MCF 10A (cell line): Measurements from ENCODE around the gene FERMT3. TPM values are rescaled to one million over a fixed set of nuclear protein-coding genes. Genes with fewer than 3 reads are reported as not detected.
A peak's percentile ranks its signal among the peaks of the same experiment; 100 is the strongest.

Experiments
- BruUV-seq: library from RNA; stranded (reverse); fragments of 400-500 nt; replicated peaks from 2 replicates; lab custom pipeline; 2021; lab: Mats Ljungman, UMichigan
- CTCF ChIA-PET: fragments of 300-600 bp; sonication (Branson Sonifier 250); formaldehyde crosslinking; extraction: SDS; loops from one replicate; lab custom pipeline; 2021; ENCODE audit warnings: antibody characterized with exemption, inconsistent platforms; lab: Yijun Ruan, JAX
- POLR2A ChIA-PET: fragments of 300-600, 350-650 bp; sonication (Branson Sonifier 250); formaldehyde crosslinking; extraction: SDS; loops from one replicate; lab custom pipeline; 2020; ENCODE audit warnings: antibody characterized with exemption, inconsistent platforms; lab: Yijun Ruan, JAX
- DNase-seq: peaks from one replicate; pipeline ENCODE4 v3.0.0-alpha.2; 2018; ENCODE audit not compliant: unreplicated experiment
- H3K27ac Mint-ChIP-seq: one replicate; pipeline ENCODE4 v1.8.0; 2022; ENCODE audit warnings: mild to moderate bottlenecking, low read depth, mixed read lengths; ENCODE audit not compliant: unreplicated experiment
- H3K27me3 Mint-ChIP-seq: one replicate; pipeline ENCODE4 v1.8.0; 2022; ENCODE audit warnings: mixed read lengths; ENCODE audit not compliant: insufficient read depth, unreplicated experiment
- H3K36me3 Mint-ChIP-seq: one replicate; pipeline ENCODE4 v1.8.0; 2022; ENCODE audit warnings: mild to moderate bottlenecking, moderate library complexity, mixed read lengths; ENCODE audit not compliant: insufficient read depth, unreplicated experiment
- H3K4me1 Mint-ChIP-seq: one replicate; pipeline ENCODE4 v1.8.0; 2022; ENCODE audit warnings: mixed read lengths; ENCODE audit not compliant: insufficient read depth, unreplicated experiment
- H3K4me3 Mint-ChIP-seq: one replicate; pipeline ENCODE4 v1.8.0; 2022; ENCODE audit warnings: mild to moderate bottlenecking, moderate library complexity, mixed read lengths; ENCODE audit not compliant: unreplicated experiment
- H3K9me3 Mint-ChIP-seq: one replicate; pipeline ENCODE4 v1.8.0; 2022; ENCODE audit warnings: mixed read lengths; ENCODE audit not compliant: unreplicated experiment
- intact Hi-C: fragments of 100-400 bp; cut with micrococcal nuclease; formaldehyde crosslinking; loops from 2 replicates; pipeline ENCODE4 v1.14.1; 2022
- total RNA-seq: library from RNA; stranded (reverse); gene quantifications from 2 replicates; pipeline ENCODE4 v1.2.3, GENCODE V29; 2022
- TF ChIP-seq, protein P1 (sequence below): fragments of 200-600 bp; IDR thresholded peaks from one replicate; pipeline ENCODE4 v1.8.0; 2022; ENCODE audit warnings: antibody characterized with exemption, mild to moderate bottlenecking; ENCODE audit not compliant: unreplicated experiment

FERMT3 gene
- total RNA-seq, 1 experiment from 2014 or later = 0.44 TPM

GRCh38 chr11:64165842-64166635 is 40.5 kb upstream of the FERMT3 start, which contains the start of gene MACROD1:
Gene MACROD1, minus strand, starts transcription at chr11:64166113. Its CDS starts 119 bp downstream, at chr11:64165994.
- TSS peak; percentile 53 for BruUV-seq
- DNase-seq = peak; percentile 87
- CTCF ChIA-PET = interaction anchor here (0.7 to 1.8 kb wide), 5 partner anchors 11 to 1489 kb away, joined by 3 to 10 read pairs (median 4); no protein-coding TSS in a partner anchor

DNA sequence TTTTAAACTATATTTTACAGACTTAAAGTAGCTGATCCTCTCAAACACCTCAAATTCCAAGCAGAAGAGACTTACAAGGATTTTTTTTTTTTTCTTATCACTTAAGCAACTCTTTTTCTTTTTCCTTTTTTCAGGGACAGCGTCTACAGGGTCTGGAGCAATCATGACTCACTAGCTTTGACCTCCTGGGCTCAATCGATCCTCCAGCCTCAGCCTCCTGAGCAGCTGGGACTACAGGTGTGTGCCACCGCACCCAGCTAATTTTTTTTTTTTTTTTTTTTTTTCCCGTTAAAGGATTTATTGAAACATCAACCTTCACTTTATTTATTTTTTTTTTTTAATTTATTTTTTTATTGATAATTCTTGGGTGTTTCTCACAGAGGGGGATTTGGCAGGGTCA is 36.1 kb upstream of the FERMT3 start:
- no peaks in the 10 kb centered on the region for H3K36me3 Mint-ChIP-seq
- no TSS peak for BruUV-seq
- intact Hi-C loops = no loop called here
- no peak overlapping the region for H3K4me3 Mint-ChIP-seq
- no peaks in the 10 kb centered on the region for H3K9me3 Mint-ChIP-seq
- DNase-seq = no peak
- ChIA-PET CTCF (interaction anchor here (0.7 to 1.4 kb wide), 2 partner anchors 14 to 992 kb away, joined by 4 to 5 read pairs; no protein-coding TSS in a partner anchor), POLR2A (interaction anchor here (1.0 to 1.6 kb wide), 2 partner anchors 11 to 13 kb away, joined by 4 to 11 read pairs; no protein-coding TSS in a partner anchor)
- H3K27ac Mint-ChIP-seq = no peak overlapping the region
- H3K27me3 Mint-ChIP-seq = no peaks in the 10 kb centered on the region
- H3K4me1 Mint-ChIP-seq = no peaks in the 10 kb centered on the region
- TF ChIP-seq, protein P1, sequence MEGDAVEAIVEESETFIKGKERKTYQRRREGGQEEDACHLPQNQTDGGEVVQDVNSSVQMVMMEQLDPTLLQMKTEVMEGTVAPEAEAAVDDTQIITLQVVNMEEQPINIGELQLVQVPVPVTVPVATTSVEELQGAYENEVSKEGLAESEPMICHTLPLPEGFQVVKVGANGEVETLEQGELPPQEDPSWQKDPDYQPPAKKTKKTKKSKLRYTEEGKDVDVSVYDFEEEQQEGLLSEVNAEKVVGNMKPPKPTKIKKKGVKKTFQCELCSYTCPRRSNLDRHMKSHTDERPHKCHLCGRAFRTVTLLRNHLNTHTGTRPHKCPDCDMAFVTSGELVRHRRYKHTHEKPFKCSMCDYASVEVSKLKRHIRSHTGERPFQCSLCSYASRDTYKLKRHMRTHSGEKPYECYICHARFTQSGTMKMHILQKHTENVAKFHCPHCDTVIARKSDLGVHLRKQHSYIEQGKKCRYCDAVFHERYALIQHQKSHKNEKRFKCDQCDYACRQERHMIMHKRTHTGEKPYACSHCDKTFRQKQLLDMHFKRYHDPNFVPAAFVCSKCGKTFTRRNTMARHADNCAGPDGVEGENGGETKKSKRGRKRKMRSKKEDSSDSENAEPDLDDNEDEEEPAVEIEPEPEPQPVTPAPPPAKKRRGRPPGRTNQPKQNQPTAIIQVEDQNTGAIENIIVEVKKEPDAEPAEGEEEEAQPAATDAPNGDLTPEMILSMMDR = no peak

More at GRCh38 chr11:64165842-64166635, 40.5 kb upstream of the FERMT3 start, which contains the start of gene MACROD1:
- Mint-ChIP-seq H3K9me3 (no peaks in the 10 kb centered on the region), H3K27ac (peak within 1 kb of the TSS; percentile 82), H3K36me3 (no peaks in the 10 kb centered on the region), H3K4me3 (peak within 1 kb of the TSS; percentile 92), H3K27me3 (no peaks in the 10 kb centered on the region), H3K4me1 (peaks cover 7% of the 10 kb centered on the region)
- intact Hi-C loops = no loop called here
- TF ChIP-seq, protein P1 = no peak
- POLR2A ChIA-PET = interaction anchor here (0.6 to 3.4 kb wide), 15 partner anchors 10 to 1593 kb away, joined by 3 to 42 read pairs (median 4); partner anchors contain the start of genes PPP1R14B and STIP1

DNA sequence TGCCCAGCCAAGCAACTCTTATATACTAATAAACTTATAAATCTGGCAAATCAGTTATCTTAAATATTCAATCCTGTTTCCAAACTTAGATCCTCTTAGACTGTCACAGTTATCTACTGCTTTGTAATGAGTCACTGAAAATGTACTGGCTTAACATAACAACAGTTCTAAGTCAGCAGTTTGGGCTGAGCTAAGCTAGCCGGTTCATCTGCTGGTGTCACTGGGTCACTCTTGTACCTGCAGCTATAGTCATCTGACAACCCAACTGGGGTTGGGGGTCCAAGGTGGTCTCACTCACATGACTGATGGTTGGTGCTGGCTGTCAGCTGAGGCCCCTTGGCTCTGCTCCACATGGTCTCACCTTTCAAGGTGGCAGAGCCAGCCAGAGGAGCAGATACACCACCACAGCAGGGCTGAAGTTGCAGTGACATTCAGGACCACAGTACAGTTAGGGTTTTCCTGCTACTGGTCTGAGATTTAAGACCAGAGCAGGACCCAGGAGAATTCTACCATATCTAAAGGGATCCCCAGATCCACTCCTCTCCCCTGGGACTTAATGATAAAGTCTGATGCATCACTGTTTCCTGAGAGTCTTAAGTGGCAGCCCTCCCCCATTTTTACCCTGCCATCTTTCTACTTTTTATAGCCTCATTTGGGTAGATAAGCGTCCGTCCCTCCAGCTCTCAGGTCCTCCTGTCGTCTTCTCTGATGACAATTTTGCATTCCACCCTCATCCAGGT is 32.7 kb upstream of the FERMT3 start:
- no peak for DNase-seq
- POLR2A ChIA-PET = interaction anchor here (0.6 to 1.0 kb wide), 2 partner anchors 10 to 16 kb away, joined by 3 read pairs; no protein-coding TSS in a partner anchor
- TF ChIP-seq, protein P1 = no peak
- CTCF ChIA-PET = interaction anchor here (0.6 kb wide), 2 partner anchors 178 to 492 kb away, joined by 3 to 6 read pairs; no protein-coding TSS in a partner anchor
- BruUV-seq = no TSS peak
- Mint-ChIP-seq H3K4me1 (no peaks in the 10 kb centered on the region), H3K4me3 (no peak overlapping the region), H3K27ac (no peak overlapping the region), H3K27me3 (no peaks in the 10 kb centered on the region), H3K36me3 (peaks cover 3% of the 10 kb centered on the region), H3K9me3 (no peaks in the 10 kb centered on the region)
- intact Hi-C loops = no loop called here
